Endothelial cell of umbilical vein (primary cell): ENCODE measurements around the gene PTK6. TPM values are rescaled to one million over a fixed set of nuclear protein-coding genes. Genes with fewer than 3 reads are reported as not detected.

Source experiments
- BruUV-seq: library from RNA; stranded (reverse); fragments of 400-500 nt; replicated peaks from 2 replicates; lab custom pipeline; 2021; lab: Mats Ljungman, UMichigan
- CTCF ChIA-PET: fragments of 300-600, 350-600 bp; sonication (Branson Sonifier 250); formaldehyde crosslinking; loops from one replicate; lab custom pipeline; 2021; ENCODE audit warnings: antibody characterized with exemption, inconsistent platforms; lab: Charles Lee
- POLR2A ChIA-PET: fragments of 300-600, 350-600 bp; sonication (Branson Sonifier 250); formaldehyde crosslinking; loops from one replicate; lab custom pipeline; 2021; ENCODE audit warnings: antibody characterized with exemption, inconsistent platforms; lab: Charles Lee
- DNase-seq: peaks from one replicate; pipeline ENCODE4 v3.0.0-alpha.2; 2011; ENCODE audit warnings: low read depth, low spot score
- FAIRE-seq: peaks from 2 replicates; lab custom pipeline; 2011; peaks lifted over from hg19 to GRCh38; lab: Jason Lieb, UNC
- H2AFZ ChIP-seq: 2 replicates; pipeline ENCODE4 v1.6.0; 2012; ENCODE audit warnings: low read depth, low read length, control low read depth, inconsistent platforms
- H3K27ac ChIP-seq: 2 replicates; pipeline ENCODE4 v1.5.1; 2011; ENCODE audit warnings: low read depth, mild to moderate bottlenecking, control low read depth, low read length, moderate library complexity; ENCODE audit not compliant: insufficient read depth
- H3K27me3 ChIP-seq, 2 experiments: 2 replicates each; pipeline versions ENCODE4 v1.6.0 to v1.6.1; 2011; ENCODE audit warnings: low read length in 2 of 2, mixed read lengths in 1 of 2; ENCODE audit not compliant: control insufficient read depth in 2 of 2, insufficient read depth in 2 of 2
- H3K36me3 ChIP-seq, 2 experiments: 2 replicates in 1 of 2; 3 replicates in 1 of 2; pipeline ENCODE4 v1.5.1; 2011; ENCODE audit warnings: low read length in 2 of 2, mild to moderate bottlenecking in 1 of 2, moderate library complexity in 1 of 2; ENCODE audit not compliant: control insufficient read depth in 2 of 2, insufficient read depth in 2 of 2; ENCODE audit errors: extremely low read depth in 1 of 2
- H3K4me1 ChIP-seq: 3 replicates; pipeline ENCODE4 v1.5.1; 2011; ENCODE audit warnings: mild to moderate bottlenecking, low read length; ENCODE audit not compliant: control insufficient read depth, insufficient read depth; ENCODE audit errors: extremely low read depth
- H3K4me2 ChIP-seq: 2 replicates; pipeline ENCODE4 v1.6.1; 2011; ENCODE audit warnings: low read length, control low read depth, mixed read lengths; ENCODE audit not compliant: insufficient read depth
- H3K4me3 ChIP-seq, 3 experiments: fragments of 200-600 bp in 1 of 3; sonication (generic), shearing (Covaris generic) in 1 of 3; replicated peaks in 1 of 3; 2 replicates each; pipeline ENCODE4 v1.5.1; 2011 to 2016; ENCODE audit warnings: control low read depth in 3 of 3, low read length in 3 of 3, mild to moderate bottlenecking in 2 of 3, inconsistent platforms in 1 of 3, low read depth in 1 of 3, moderate library complexity in 1 of 3; ENCODE audit not compliant: insufficient read depth in 1 of 3
- H3K79me2 ChIP-seq: 2 replicates; pipeline ENCODE4 v1.6.0; 2012; ENCODE audit warnings: low read length, inconsistent platforms; ENCODE audit not compliant: control insufficient read depth, insufficient read depth
- H3K9ac ChIP-seq: replicated peaks from 2 replicates; pipeline ENCODE3; 2011; ENCODE audit warnings: low read length, control low read depth; ENCODE audit not compliant: insufficient read depth; ENCODE audit errors: extremely low read depth
- H3K9me1 ChIP-seq: replicated peaks from 3 replicates; pipeline ENCODE4 v1.6.0; 2011; ENCODE audit warnings: mild to moderate bottlenecking, low read length; ENCODE audit not compliant: control insufficient read depth, insufficient read depth; ENCODE audit errors: extremely low read depth
- H3K9me3 ChIP-seq: replicated peaks from 2 replicates; pipeline ENCODE4 v1.5.1; 2012; ENCODE audit warnings: low read length, inconsistent platforms; ENCODE audit not compliant: control insufficient read depth, insufficient read depth
- H4K20me1 ChIP-seq: replicated peaks from 2 replicates; pipeline ENCODE3; 2011; ENCODE audit warnings: mild to moderate bottlenecking, low read length; ENCODE audit not compliant: control insufficient read depth, insufficient read depth; ENCODE audit errors: extremely low read depth
- CTCF ChIP-seq, 2 donors: IDR thresholded peaks; 1 replicate in 1 of 2; 2 replicates in 1 of 2; pipeline ENCODE4 v1.5.1; 2011; ENCODE audit warnings: low read length in 2 of 2, mild to moderate bottlenecking in 2 of 2, moderate library complexity in 2 of 2, control low read depth in 1 of 2, inconsistent platforms in 1 of 2, low read depth in 1 of 2; ENCODE audit not compliant: insufficient read depth in 1 of 2; ENCODE audit errors: extremely low read depth in 1 of 2
- FOS ChIP-seq: IDR thresholded peaks from 2 replicates; pipeline ENCODE4 v1.6.1; 2011; ENCODE audit warnings: mild to moderate bottlenecking, low read length, moderate library complexity, borderline replicate concordance; ENCODE audit not compliant: insufficient read depth
- GATA2 ChIP-seq: IDR thresholded peaks from 2 replicates; pipeline ENCODE4 v1.7.0; 2011; ENCODE audit warnings: low read depth, mild to moderate bottlenecking, moderate library complexity, mixed read lengths, low read length; ENCODE audit not compliant: insufficient read length, insufficient read depth
- JUN ChIP-seq: IDR thresholded peaks from 2 replicates; pipeline ENCODE4 v1.6.1; 2011; ENCODE audit warnings: borderline replicate concordance, low read depth; ENCODE audit not compliant: insufficient read length, insufficient read depth
- POLR2A ChIP-seq: IDR thresholded peaks from 2 replicates; pipeline ENCODE4 v1.6.1; 2012; ENCODE audit warnings: low read depth, mild to moderate bottlenecking, control low read depth, low read length
- dilution Hi-C: fragments of 300-500 bp; cut with MboI; formaldehyde crosslinking; loops from one replicate; pipeline ENCODE4 v1.15.0; 2019; ENCODE audit warnings: low sequenced_read_pairs; ENCODE audit not compliant: extremely low pct_ligation_motif_present
- intact Hi-C: fragments of 100-400 bp; cut with micrococcal nuclease; formaldehyde crosslinking; loops from one replicate; pipeline ENCODE4 v1.10.0; 2022
- polyA plus RNA-seq, 4 experiments: library from polyadenylated mRNA; depleted of rRNA in 3 of 4; stranded (reverse) in 3 of 4; unstranded in 1 of 4; fragments of >200 nt; gene quantifications; 2 replicates each; pipeline versions ENCODE4 v1.2.1 to v1.2.3, GENCODE V29; 2011 to 2012; ENCODE audit warnings: missing spikeins in 1 of 4
- total RNA-seq: library from RNA; stranded (reverse); gene quantifications from 2 replicates; pipeline ENCODE4 v1.2.3, GENCODE V29; 2021

The PTK6 gene
- total and polyA plus RNA-seq, 2 donors (not counting 3 experiments of a cell fraction or from before 2014, with no cell fraction given) = 0.18 TPM; not detected in 1

GRCh38 chr20:63503524-63503923 lies 33.7 kb downstream of the PTK6 start:
- TF ChIP-seq FOS = no peak
- TF ChIP-seq JUN = no peak
- no peak for TF ChIP-seq CTCF (IDR thresholded peaks at IDR 0.05; ENCODE audit: extremely low read depth in 1 of 2, insufficient read depth in 1 of 2, low read depth in 1 of 2, low read length in 2 of 2)
- TF ChIP-seq POLR2A = no peak
- Histone ChIP-seq H3K9me1 (no peaks in the 10 kb centered on the region), H3K27ac (no peak overlapping the region), H2AFZ (no peak overlapping the region), H3K27me3 (no peaks in the 10 kb centered on the region), H3K36me3 (no peaks in the 10 kb centered on the region), H3K4me2 (no peak overlapping the region), H4K20me1 (no peaks in the 10 kb centered on the region), H3K79me2 (no peaks in the 10 kb centered on the region), H3K9ac (no peak overlapping the region), H3K9me3 (no peaks in the 10 kb centered on the region), H3K4me3 (no peak overlapping the region), H3K4me1 (no peaks in the 10 kb centered on the region)
- FAIRE-seq = no peak
- POLR2A ChIA-PET = no interaction called here
- no peak for DNase-seq
- dilution Hi-C loops = no loop called here
- intact Hi-C loops = no loop called here
- no TSS peak for BruUV-seq
- CTCF ChIA-PET = interaction anchor here (0.9 to 1.0 kb wide), 2 partner anchors 14 to 43 kb away, joined by 3 read pairs; no protein-coding TSS in a partner anchor

GRCh38 chr20:63502671-63503172 lies 34.5 kb downstream of the PTK6 start:
- dilution Hi-C loops = no loop called here

More at GRCh38 chr20:63502671-63503172, 34.5 kb downstream of the PTK6 start:
- Histone ChIP-seq H3K4me1 (no peaks in the 10 kb centered on the region), H3K9me1 (no peaks in the 10 kb centered on the region), H3K27me3 (no peaks in the 10 kb centered on the region), H3K9ac (no peak overlapping the region), H3K27ac (no peak overlapping the region), H4K20me1 (no peaks in the 10 kb centered on the region), H3K36me3 (no peaks in the 10 kb centered on the region), H3K4me3 (no peak overlapping the region), H3K79me2 (no peaks in the 10 kb centered on the region), H3K9me3 (no peaks in the 10 kb centered on the region), H2AFZ (no peak overlapping the region), H3K4me2 (no peak overlapping the region)
- FAIRE-seq (no peak), DNase-seq (no peak)
- BruUV-seq = no TSS peak
- intact Hi-C loops = no loop called here
- POLR2A ChIA-PET = no interaction called here
- CTCF ChIA-PET = interaction anchor here (0.9 to 1.0 kb wide), 2 partner anchors 15 to 44 kb away, joined by 3 read pairs; no protein-coding TSS in a partner anchor
- TF ChIP-seq JUN (no peak), GATA2 (no peak), FOS (no peak)
